ENCODE data around the gene FOXP4.

Gene FOXP4

GRCh38 chr6:41548098-41548840 is 2.1 kb downstream of the FOXP4 start:
- ATAC-seq: no peak

DNA sequence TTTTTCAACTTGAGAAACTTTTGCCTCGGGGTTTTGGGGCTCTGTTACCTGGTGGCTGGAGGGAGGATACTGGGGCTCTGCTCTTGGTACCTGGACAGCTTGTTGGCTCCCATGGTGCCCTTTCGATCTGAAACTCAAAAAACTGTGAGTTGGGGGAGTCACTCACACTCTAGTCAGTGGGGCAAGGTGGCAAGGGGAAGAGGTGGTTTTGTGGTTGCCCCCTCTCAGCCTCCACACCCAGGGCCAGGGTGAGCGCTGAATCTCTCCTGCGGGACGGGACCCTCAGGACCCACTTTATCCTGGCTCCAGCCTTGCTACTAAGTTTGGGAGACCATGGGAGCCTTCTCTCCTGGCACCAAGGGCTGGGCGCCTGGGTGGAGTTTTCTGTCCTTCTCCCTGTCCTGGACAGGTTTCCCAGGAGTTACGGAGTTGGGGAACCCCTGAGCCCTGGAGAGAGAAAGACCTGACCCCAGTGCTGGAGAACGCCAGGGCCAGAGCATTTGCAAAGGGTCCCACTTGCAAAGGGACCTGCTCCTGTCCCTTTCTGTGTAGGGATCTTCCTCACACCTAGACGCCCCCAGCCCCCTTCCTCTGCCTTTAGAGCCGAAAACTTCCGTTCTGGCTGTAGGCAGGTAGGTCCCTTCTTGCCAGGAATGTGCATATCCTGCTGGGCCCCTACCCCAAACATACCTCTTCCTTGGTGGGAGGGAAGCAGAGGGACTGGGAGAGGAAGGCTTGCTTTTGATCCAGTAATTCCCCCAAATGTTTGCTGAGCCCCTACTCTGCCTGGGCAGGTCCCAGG is 2.9 kb downstream of the FOXP4 start:
- ATAC-seq: no peak

- no peak for ATAC-seq
Measured at GRCh38 chr6:41549673-41550072, 3.5 kb downstream of the FOXP4 start.

- ATAC-seq: no peak
Measured at GRCh38 chr6:41551086-41551700, 5.0 kb downstream of the FOXP4 start.

GRCh38 chr6:41551857-41552256 is 5.7 kb downstream of the FOXP4 start:
- ATAC-seq: no peak

DNA sequence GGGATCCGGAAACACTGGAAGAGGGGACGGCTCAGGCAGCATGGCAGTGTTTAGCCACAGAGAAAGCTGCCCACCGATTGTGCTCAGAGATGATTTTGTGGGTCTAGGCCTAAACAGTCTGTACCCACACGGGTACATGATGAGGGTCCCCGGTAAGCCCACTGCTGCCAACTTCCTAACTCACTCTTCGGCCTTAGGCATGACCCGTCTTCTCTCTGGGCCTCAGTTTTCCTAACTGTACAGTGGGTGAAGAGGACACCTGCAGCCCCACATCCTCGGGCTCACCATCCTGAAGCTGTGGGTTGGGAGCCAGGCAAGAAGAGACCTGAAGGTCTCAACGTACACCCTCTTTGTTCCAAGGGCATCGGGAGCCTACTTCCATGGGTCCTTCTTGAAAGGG is 6.5 kb downstream of the FOXP4 start:
- no peak for ATAC-seq

DNA sequence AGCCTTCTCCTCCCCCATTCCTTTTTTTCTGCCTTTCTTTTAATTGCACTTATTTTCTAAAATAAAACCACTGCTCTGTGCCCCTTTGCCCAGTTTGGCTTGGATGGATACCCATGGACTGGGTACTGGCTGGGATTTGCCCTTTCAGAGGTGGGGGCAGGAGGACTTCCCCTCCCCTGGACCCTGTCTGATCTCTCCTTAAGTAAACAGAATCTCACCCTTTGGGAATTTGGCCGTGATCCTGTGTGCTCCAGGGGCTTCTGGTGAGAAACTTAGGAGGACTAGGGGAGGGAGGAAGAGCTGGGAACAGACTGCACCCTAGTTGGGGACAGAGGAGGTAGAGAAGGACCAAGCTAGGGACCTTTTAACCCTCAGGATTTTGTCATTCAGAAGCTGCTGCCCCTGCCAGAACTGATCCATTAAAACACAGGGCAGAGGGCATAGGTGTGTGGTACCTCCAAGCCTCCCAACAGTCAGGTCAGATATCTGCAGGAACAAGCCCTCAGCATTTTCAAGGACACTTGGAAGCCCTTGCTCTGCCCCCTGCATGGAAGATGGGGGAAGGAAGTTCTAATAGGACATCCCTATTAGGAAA is 7.3 kb downstream of the FOXP4 start:
- ATAC-seq: no peak

GRCh38 chr6:41555326-41556300 is 9.4 kb downstream of the FOXP4 start:
- no peak for ATAC-seq

DNA sequence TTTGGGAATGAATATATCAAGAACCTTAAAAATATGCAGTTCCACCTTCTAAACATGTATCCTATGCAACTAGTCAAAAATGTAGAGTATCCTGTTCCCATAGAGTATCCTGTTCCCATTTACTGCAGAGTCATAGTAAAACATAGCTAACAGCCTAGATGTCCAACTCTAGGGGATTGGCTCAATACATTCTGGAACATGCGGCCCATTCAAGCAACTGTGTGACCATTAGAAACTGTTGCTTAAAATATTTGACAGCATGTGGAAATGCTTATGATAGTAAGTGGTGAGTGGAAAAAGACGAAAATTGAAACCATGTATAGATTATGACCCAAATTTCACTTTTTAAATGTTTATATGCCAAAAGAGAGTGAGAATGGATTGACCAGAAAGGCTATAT is 11.2 kb downstream of the FOXP4 start:
- no peak for ATAC-seq

DNA sequence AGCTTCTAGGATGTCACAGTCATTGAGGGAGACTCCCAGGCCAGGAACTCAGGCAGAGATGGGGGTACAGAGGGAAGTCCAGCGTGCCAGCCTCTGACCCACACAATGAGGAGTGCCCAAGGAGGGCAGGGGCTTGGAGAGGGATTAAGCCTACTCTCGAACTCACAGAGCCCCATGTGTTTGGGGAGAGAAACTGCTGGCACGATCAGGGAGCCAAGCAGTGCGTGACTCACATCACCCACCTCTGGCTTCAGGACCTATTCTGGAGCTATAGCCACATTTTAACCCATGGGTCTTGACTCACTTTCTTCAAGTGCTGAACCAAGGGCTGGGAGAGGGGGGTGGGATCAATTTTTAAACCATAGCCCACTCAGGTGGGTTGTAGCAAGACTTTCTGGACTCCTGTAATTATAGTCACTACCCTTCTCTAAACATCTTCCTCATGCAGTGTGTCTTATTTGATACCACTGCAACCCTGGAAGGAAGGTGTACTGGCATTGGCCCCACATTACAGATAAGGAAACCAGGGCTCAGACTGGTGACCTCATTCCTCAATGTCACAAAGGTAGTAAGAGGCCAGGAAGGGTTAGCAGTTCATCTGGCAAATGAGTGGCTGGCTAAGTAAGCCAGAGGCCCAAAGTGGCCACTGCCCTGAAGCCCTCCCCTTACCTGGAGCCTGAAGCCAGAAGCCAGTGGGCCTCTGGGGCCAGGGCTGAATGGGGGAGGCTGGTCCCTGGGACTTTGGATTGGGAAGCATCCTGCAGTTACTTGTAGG is 12.0 kb downstream of the FOXP4 start:
- no peak for ATAC-seq

DNA sequence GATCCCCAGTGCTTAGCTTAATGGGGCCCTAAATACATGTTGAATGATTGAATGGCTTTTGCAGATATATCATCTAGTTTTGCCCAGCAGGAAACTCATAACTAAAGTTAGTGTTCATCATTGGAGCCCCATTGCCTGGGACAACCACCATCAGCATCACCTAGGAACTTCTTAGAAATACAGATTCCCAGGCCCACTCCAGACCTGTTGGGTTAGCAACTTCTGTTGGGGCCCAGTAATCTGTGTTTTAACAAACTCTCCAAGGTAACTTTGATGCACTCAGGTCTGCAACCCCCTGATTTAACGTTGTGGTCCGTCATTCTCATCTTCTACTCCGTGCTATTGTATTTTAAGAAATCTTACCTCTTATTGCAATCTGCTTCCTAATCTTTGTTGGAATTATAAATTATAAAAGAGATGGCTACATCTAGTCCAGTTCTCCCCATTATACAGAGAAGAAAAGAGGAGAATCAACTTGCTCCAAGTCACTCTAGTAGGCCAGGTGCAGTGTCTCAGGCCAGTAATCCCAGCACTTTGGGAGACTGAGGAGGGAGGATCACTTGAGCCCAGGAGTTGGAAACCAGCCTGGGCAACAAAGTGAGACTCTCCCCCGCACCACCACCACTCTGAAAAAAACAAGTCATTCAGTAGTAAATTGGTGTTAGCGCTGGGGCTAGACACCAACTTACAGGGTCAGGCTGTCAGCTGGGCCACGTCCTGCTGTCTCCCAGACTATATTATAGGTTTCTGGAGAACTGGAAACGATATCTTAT is 13.7 kb downstream of the FOXP4 start:
- ATAC-seq: no peak

- peak; percentile 91 to 93 for ATAC-seq
Measured at GRCh38 chr6:41560431-41561192, 14.4 kb downstream of the FOXP4 start.

GRCh38 chr6:41561416-41561815 is 15.2 kb downstream of the FOXP4 start:
- ATAC-seq: no peak

- no peak for ATAC-seq
Measured at GRCh38 chr6:41561931-41562911, 16.0 kb downstream of the FOXP4 start.

GRCh38 chr6:41563060-41563776 is 17.0 kb downstream of the FOXP4 start:
- no peak for ATAC-seq

- no peak for ATAC-seq
Measured at GRCh38 chr6:41564448-41565142, 18.4 kb downstream of the FOXP4 start.

GRCh38 chr6:41565701-41566100 is 19.5 kb downstream of the FOXP4 start:
- ATAC-seq: no peak

Data from activated CD4-positive, CD25-positive, alpha-beta regulatory T cell treated with anti-CD3 and anti-CD28 coated beads, Interleukin-2, amount 50 U/mL, for 24 hours (primary cell).